ENCODE data around the gene MAPK9.

MAPK9 gene

DNA sequence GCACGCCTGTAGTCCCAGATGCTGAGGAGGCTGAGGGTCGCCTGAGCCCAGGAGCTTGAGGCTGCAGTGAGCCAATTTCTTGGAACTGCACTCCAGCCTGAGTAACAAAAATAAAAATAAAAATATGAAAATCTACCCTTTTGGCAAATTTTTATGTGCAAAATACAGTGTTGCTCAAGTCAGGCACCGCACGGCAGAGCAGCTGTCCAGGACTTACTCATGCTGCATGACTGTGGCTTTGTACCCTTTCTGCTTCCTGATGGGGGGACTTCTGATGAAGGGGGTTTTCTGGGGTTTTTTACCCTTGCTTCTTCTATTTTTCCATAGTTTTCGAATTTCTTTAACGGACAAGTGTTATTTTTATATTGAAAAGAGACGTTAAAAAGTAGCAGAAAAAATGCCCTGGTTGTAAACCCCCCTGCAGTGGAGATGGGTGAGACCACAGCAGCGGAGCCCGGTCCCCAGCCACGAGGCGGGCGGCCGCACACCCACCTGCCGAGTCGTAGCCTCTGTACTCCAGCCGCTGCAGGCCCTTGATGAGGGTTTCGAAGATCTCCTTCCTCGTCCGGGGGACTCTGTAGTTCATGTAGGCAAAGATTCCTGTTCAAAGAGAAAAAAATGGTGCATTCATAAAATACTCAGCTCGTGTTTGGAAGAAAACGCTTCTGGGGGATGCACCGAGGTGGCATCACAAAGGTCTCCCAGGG is 46.3 kb upstream of the MAPK9 start:
- Histone ChIP-seq H3K79me1 (ENCODE audit: low read length) (no peaks in the 10 kb centered on the region), H2AK5ac (ENCODE audit: low read length) (no peak overlapping the region), H2BK5ac (ENCODE audit: low read depth, low read length, poor library complexity) (no peak overlapping the region), H2BK12ac (ENCODE audit: low read length) (no peak overlapping the region), H3K4ac (ENCODE audit: low read depth, low read length) (no peak overlapping the region), H3K18ac (ENCODE audit: low read length) (no peak overlapping the region), H3K14ac (ENCODE audit: low read length) (no peak overlapping the region), H3K4me2 (ENCODE audit: low read length) (no peak overlapping the region), H3K79me2 (ENCODE audit: control insufficient read depth, insufficient read depth, low read length, poor library complexity) (no peaks in the 10 kb centered on the region), H3K4me1 (ENCODE audit: control insufficient read depth in 1 of 2, insufficient read depth in 2 of 2, low read length in 2 of 2) (peaks cover 0 to 2% of the 10 kb centered on the region in 2 experiments), H4K12ac (ENCODE audit: low read depth, low read length) (no peak overlapping the region), H2AFZ (ENCODE audit: insufficient read depth, low read length, poor library complexity) (no peak overlapping the region), H3K27ac (ENCODE audit: low read depth, low read length) (no peak overlapping the region), H4K91ac (ENCODE audit: low read depth, low read length) (no peak overlapping the region), H3K4me3 (ENCODE audit: low read depth, low read length) (no peak overlapping the region), H3K23ac (ENCODE audit: low read length) (no peak overlapping the region), H2BK120ac (ENCODE audit: insufficient read depth, low read length, poor library complexity) (no peak overlapping the region), H3K9me3 (ENCODE audit: insufficient read depth, low read depth, low read length) (no peaks in the 10 kb centered on the region), H4K8ac (ENCODE audit: low read depth, low read length) (no peak overlapping the region), H3K9ac (ENCODE audit: low read length) (no peak overlapping the region), H3K36me3 (ENCODE audit: control insufficient read depth in 1 of 2, insufficient read depth in 2 of 2, low read length in 2 of 2) (no peaks in the 10 kb centered on the region), H3K27me3 (ENCODE audit: insufficient read depth, low read length) (peaks cover 2% of the 10 kb centered on the region)
- no CpG with 5 or more reads among the region's 22 CpGs for WGBS (ENCODE audit: extremely low coverage, insufficient coverage, insufficient read length)
- no peak for DNase-seq

DNA sequence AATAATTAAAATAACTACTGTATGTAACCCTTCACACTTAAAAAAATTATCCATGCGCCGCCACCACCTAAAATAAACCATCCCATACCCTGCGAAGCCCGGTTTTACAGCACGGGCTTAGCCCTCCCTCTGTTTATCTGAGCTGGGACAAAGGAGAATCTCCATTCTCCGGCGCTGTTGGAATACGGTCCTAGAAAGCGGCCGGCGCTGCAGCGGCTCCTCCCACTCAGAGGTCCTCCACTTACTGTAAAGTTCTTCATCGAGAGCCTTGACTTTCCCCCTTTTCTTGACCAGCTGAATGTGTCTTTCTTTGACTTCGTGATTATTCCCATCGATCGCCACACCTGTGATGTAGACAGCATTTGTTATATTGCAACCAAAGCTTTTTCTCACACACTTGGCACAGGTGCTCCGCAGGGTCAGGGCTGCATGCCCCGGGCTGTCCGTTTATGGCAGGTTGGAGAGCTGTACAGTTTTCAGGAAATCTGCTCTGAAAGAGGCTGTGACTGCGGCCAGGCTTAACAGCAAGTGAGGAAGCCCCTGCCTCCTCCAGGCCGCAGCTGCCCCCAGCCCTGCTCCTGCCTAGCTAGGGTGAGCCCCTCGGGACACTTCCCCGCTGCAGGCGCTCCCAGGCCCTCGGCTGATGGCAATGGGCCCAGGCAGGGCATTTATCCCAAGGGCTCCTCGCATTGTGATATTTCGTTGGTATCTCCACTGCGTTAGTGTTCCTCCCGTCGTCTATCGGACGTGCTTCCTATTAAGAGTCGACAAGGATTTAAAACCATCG is 44.5 kb upstream of the MAPK9 start:
- no peaks in the 10 kb centered on the region for H3K27me3 ChIP-seq (ENCODE audit: insufficient read depth, low read length)
- no CpG with 5 or more reads among the region's 34 CpGs for WGBS (ENCODE audit: extremely low coverage, insufficient coverage, insufficient read length)
- H3K4ac ChIP-seq (ENCODE audit: low read depth, low read length): no peak overlapping the region
- no peak overlapping the region for H3K14ac ChIP-seq (ENCODE audit: low read length)
- H3K23ac ChIP-seq (ENCODE audit: low read length): no peak overlapping the region
- no peaks in the 10 kb centered on the region for H3K79me2 ChIP-seq (ENCODE audit: control insufficient read depth, insufficient read depth, low read length, poor library complexity)
- H3K4me1 ChIP-seq (ENCODE audit: control insufficient read depth in 1 of 2, insufficient read depth in 2 of 2, low read length in 2 of 2): peaks cover 4% of the 10 kb centered on the region in 2 experiments
- H4K91ac ChIP-seq (ENCODE audit: low read depth, low read length): no peak overlapping the region
- H4K12ac ChIP-seq (ENCODE audit: low read depth, low read length): no peak overlapping the region
- no peak overlapping the region for H3K4me2 ChIP-seq (ENCODE audit: low read length)
- no peak overlapping the region for H2AK5ac ChIP-seq (ENCODE audit: low read length)
- no peak overlapping the region for H3K27ac ChIP-seq (ENCODE audit: low read depth, low read length)
- H3K9ac ChIP-seq (ENCODE audit: low read length): no peak overlapping the region
- H3K9me3 ChIP-seq (ENCODE audit: insufficient read depth, low read depth, low read length): no peaks in the 10 kb centered on the region
- H3K79me1 ChIP-seq (ENCODE audit: low read length): peaks cover 3% of the 10 kb centered on the region
- no peak overlapping the region for H2BK120ac ChIP-seq (ENCODE audit: insufficient read depth, low read length, poor library complexity)
- no peak overlapping the region for H2BK5ac ChIP-seq (ENCODE audit: low read depth, low read length, poor library complexity)
- no peak overlapping the region for H2AFZ ChIP-seq (ENCODE audit: insufficient read depth, low read length, poor library complexity)
- H3K36me3 ChIP-seq (ENCODE audit: control insufficient read depth in 1 of 2, insufficient read depth in 2 of 2, low read length in 2 of 2): no peaks in the 10 kb centered on the region
- no peak overlapping the region for H3K18ac ChIP-seq (ENCODE audit: low read length)
- no peak overlapping the region for H2BK12ac ChIP-seq (ENCODE audit: low read length)
- no peak overlapping the region for H4K8ac ChIP-seq (ENCODE audit: low read depth, low read length)
- no peak for DNase-seq
- no peak overlapping the region for H3K4me3 ChIP-seq (ENCODE audit: low read depth, low read length)

- no peak overlapping the region for H3K27ac ChIP-seq (ENCODE audit: low read depth, low read length)
- H3K4ac ChIP-seq (ENCODE audit: low read depth, low read length): no peak overlapping the region
- peaks cover 7 to 9% of the 10 kb centered on the region in 2 experiments for H3K4me1 ChIP-seq (ENCODE audit: control insufficient read depth in 1 of 2, insufficient read depth in 2 of 2, low read length in 2 of 2)
- DNase-seq: no peak
- H3K18ac ChIP-seq (ENCODE audit: low read length): no peak overlapping the region
- no peak overlapping the region for H4K91ac ChIP-seq (ENCODE audit: low read depth, low read length)
- no peak overlapping the region for H2BK120ac ChIP-seq (ENCODE audit: insufficient read depth, low read length, poor library complexity)
- H3K9me3 ChIP-seq (ENCODE audit: insufficient read depth, low read depth, low read length): no peaks in the 10 kb centered on the region
- H3K79me1 ChIP-seq (ENCODE audit: low read length): peaks cover 3% of the 10 kb centered on the region
- H3K23ac ChIP-seq (ENCODE audit: low read length): no peak overlapping the region
- H2BK12ac ChIP-seq (ENCODE audit: low read length): no peak overlapping the region
- H3K9ac ChIP-seq (ENCODE audit: low read length): no peak overlapping the region
- no peak overlapping the region for H2AK5ac ChIP-seq (ENCODE audit: low read length)
- no peaks in the 10 kb centered on the region for H3K27me3 ChIP-seq (ENCODE audit: insufficient read depth, low read length)
- WGBS (ENCODE audit: extremely low coverage, insufficient coverage, insufficient read length): no CpG with 5 or more reads among the region's 19 CpGs
- no peak overlapping the region for H3K4me3 ChIP-seq (ENCODE audit: low read depth, low read length)
- H4K8ac ChIP-seq (ENCODE audit: low read depth, low read length): no peak overlapping the region
- H2BK5ac ChIP-seq (ENCODE audit: low read depth, low read length, poor library complexity): no peak overlapping the region
- H2AFZ ChIP-seq (ENCODE audit: insufficient read depth, low read length, poor library complexity): no peak overlapping the region
- H3K14ac ChIP-seq (ENCODE audit: low read length): no peak overlapping the region
- H4K12ac ChIP-seq (ENCODE audit: low read depth, low read length): no peak overlapping the region
- H3K4me2 ChIP-seq (ENCODE audit: low read length): no peak overlapping the region
- H3K79me2 ChIP-seq (ENCODE audit: control insufficient read depth, insufficient read depth, low read length, poor library complexity): no peaks in the 10 kb centered on the region
- H3K36me3 ChIP-seq (ENCODE audit: control insufficient read depth in 1 of 2, insufficient read depth in 2 of 2, low read length in 2 of 2): no peaks in the 10 kb centered on the region
These were observed 43.8 kb upstream of the MAPK9 start for GRCh38 chr5:180335614-180336233.

- no peak overlapping the region for H2AFZ ChIP-seq (ENCODE audit: insufficient read depth, low read length, poor library complexity)
- peaks cover 9% of the 10 kb centered on the region in 2 experiments for H3K4me1 ChIP-seq (ENCODE audit: control insufficient read depth in 1 of 2, insufficient read depth in 2 of 2, low read length in 2 of 2)
- H3K9ac ChIP-seq (ENCODE audit: low read length): no peak overlapping the region
These were observed 43.1 kb upstream of the MAPK9 start for GRCh38 chr5:180334751-180335613.

More at GRCh38 chr5:180334751-180335613, 43.1 kb upstream of the MAPK9 start:
- Histone ChIP-seq H3K27me3 (ENCODE audit: insufficient read depth, low read length) (no peaks in the 10 kb centered on the region), H3K36me3 (ENCODE audit: control insufficient read depth in 1 of 2, insufficient read depth in 2 of 2, low read length in 2 of 2) (no peaks in the 10 kb centered on the region), H3K79me2 (ENCODE audit: control insufficient read depth, insufficient read depth, low read length, poor library complexity) (no peaks in the 10 kb centered on the region), H3K4me3 (ENCODE audit: low read depth, low read length) (no peak overlapping the region), H3K27ac (ENCODE audit: low read depth, low read length) (no peak overlapping the region), H4K91ac (ENCODE audit: low read depth, low read length) (no peak overlapping the region), H4K12ac (ENCODE audit: low read depth, low read length) (no peak overlapping the region), H3K18ac (ENCODE audit: low read length) (no peak overlapping the region), H3K4me2 (ENCODE audit: low read length) (no peak overlapping the region), H3K9me3 (ENCODE audit: insufficient read depth, low read depth, low read length) (no peaks in the 10 kb centered on the region), H3K79me1 (ENCODE audit: low read length) (peaks cover 3% of the 10 kb centered on the region), H2BK5ac (ENCODE audit: low read depth, low read length, poor library complexity) (no peak overlapping the region), H3K23ac (ENCODE audit: low read length) (no peak overlapping the region), H2AK5ac (ENCODE audit: low read length) (no peak overlapping the region), H3K14ac (ENCODE audit: low read length) (no peak overlapping the region), H2BK12ac (ENCODE audit: low read length) (no peak overlapping the region), H4K8ac (ENCODE audit: low read depth, low read length) (no peak overlapping the region), H2BK120ac (ENCODE audit: insufficient read depth, low read length, poor library complexity) (no peak overlapping the region), H3K4ac (ENCODE audit: low read depth, low read length) (no peak overlapping the region)
- no CpG with 5 or more reads among the region's 15 CpGs for WGBS (ENCODE audit: extremely low coverage, insufficient coverage, insufficient read length)
- no peak for DNase-seq

Measured in trophoblast cell (in vitro differentiated cells and primary cell).